Stimulated activated naive CD8-positive, alpha-beta T cell treated with anti-CD3 and anti-CD28 coated beads, Interleukin-15, Interleukin-2, amounts not matched to agents 100 ng/mL and 50 ng/mL, for 24 hours (primary cell): ENCODE data around the gene AGBL2.
"Not testable (repeated sequence)": the region's sequence is repeated elsewhere in the genome, so short reads cannot be mapped to it uniquely, and the experiment has no call there.

Experiments
- H3K27ac Mint-ChIP-seq: one replicate; pipeline ENCODE4 v1.8.0; 2021; ENCODE audit warnings: mild to moderate bottlenecking, mixed read lengths
- H3K27me3 Mint-ChIP-seq: one replicate; pipeline ENCODE4 v1.8.0; 2021; ENCODE audit warnings: mixed read lengths
- H3K36me3 Mint-ChIP-seq: one replicate; pipeline ENCODE4 v1.8.0; 2021; ENCODE audit warnings: low read depth, mixed read lengths
- H3K4me1 Mint-ChIP-seq: one replicate; pipeline ENCODE4 v1.8.0; 2021; ENCODE audit warnings: low read depth, mixed read lengths
- H3K4me3 Mint-ChIP-seq: one replicate; pipeline ENCODE4 v1.8.0; 2021; ENCODE audit warnings: mild to moderate bottlenecking, mixed read lengths
- H3K9me3 Mint-ChIP-seq: one replicate; pipeline ENCODE4 v1.8.0; 2021; ENCODE audit warnings: mixed read lengths

Gene AGBL2

GRCh38 chr11:47667135-47667534 lies 48.0 kb downstream of the AGBL2 start:
- Mint-ChIP-seq H3K4me1 (peaks cover 27% of the 10 kb centered on the region), H3K9me3 (no peaks in the 10 kb centered on the region), H3K4me3 (no peak overlapping the region), H3K36me3 (no peaks in the 10 kb centered on the region), H3K27ac (no peak overlapping the region), H3K27me3 (no peaks in the 10 kb centered on the region)

GRCh38 chr11:47664936-47665335 lies 50.2 kb downstream of the AGBL2 start:
- not testable (repeated sequence) for H3K27me3 Mint-ChIP-seq, H3K27ac Mint-ChIP-seq, H3K36me3 Mint-ChIP-seq, H3K4me3 Mint-ChIP-seq, H3K9me3 Mint-ChIP-seq
- peaks cover 27% of the 10 kb centered on the region for H3K4me1 Mint-ChIP-seq

GRCh38 chr11:47661245-47661644 lies 53.9 kb downstream of the AGBL2 start:
- no peaks in the 10 kb centered on the region for H3K27me3 Mint-ChIP-seq
- H3K27ac Mint-ChIP-seq = no peak overlapping the region
- no peak overlapping the region for H3K4me3 Mint-ChIP-seq
- no peaks in the 10 kb centered on the region for H3K36me3 Mint-ChIP-seq
- H3K9me3 Mint-ChIP-seq = no peaks in the 10 kb centered on the region
- peaks cover 21% of the 10 kb centered on the region for H3K4me1 Mint-ChIP-seq

- Mint-ChIP-seq H3K4me1 (peaks cover 13% of the 10 kb centered on the region), H3K27ac (no peak overlapping the region), H3K9me3 (no peaks in the 10 kb centered on the region), H3K36me3 (no peaks in the 10 kb centered on the region), H3K27me3 (no peaks in the 10 kb centered on the region), H3K4me3 (no peak overlapping the region)
These were observed 55.9 kb downstream of the AGBL2 start for GRCh38 chr11:47659276-47659675.

GRCh38 chr11:47656260-47656885 lies 58.8 kb downstream of the AGBL2 start:
- H3K36me3 Mint-ChIP-seq = no peaks in the 10 kb centered on the region
- H3K4me3 Mint-ChIP-seq = no peak overlapping the region
- H3K4me1 Mint-ChIP-seq = no peaks in the 10 kb centered on the region
- H3K9me3 Mint-ChIP-seq = peaks cover 7% of the 10 kb centered on the region
- H3K27me3 Mint-ChIP-seq = no peaks in the 10 kb centered on the region
- no peak overlapping the region for H3K27ac Mint-ChIP-seq

GRCh38 chr11:47651818-47652469 lies 63.2 kb downstream of the AGBL2 start:
- Mint-ChIP-seq H3K36me3 (no peaks in the 10 kb centered on the region), H3K27me3 (no peaks in the 10 kb centered on the region), H3K4me1 (no peaks in the 10 kb centered on the region), H3K27ac (no peak overlapping the region), H3K9me3 (peaks cover 7% of the 10 kb centered on the region), H3K4me3 (no peak overlapping the region)

GRCh38 chr11:47649276-47649675 lies 65.9 kb downstream of the AGBL2 start:
- no peaks in the 10 kb centered on the region for H3K27me3 Mint-ChIP-seq
- peaks cover 7% of the 10 kb centered on the region for H3K9me3 Mint-ChIP-seq
- H3K4me1 Mint-ChIP-seq = no peaks in the 10 kb centered on the region
- H3K36me3 Mint-ChIP-seq = no peaks in the 10 kb centered on the region
- no peak overlapping the region for H3K4me3 Mint-ChIP-seq
- H3K27ac Mint-ChIP-seq = no peak overlapping the region

GRCh38 chr11:47646019-47646418 lies 69.2 kb downstream of the AGBL2 start:
- Mint-ChIP-seq H3K27me3 (no peaks in the 10 kb centered on the region), H3K4me3 (no peak overlapping the region), H3K27ac (no peak overlapping the region), H3K36me3 (peaks cover 9% of the 10 kb centered on the region), H3K9me3 (no peaks in the 10 kb centered on the region), H3K4me1 (peaks cover 18% of the 10 kb centered on the region)

- H3K9me3 Mint-ChIP-seq = no peaks in the 10 kb centered on the region
- no peaks in the 10 kb centered on the region for H3K27me3 Mint-ChIP-seq
- no peak overlapping the region for H3K27ac Mint-ChIP-seq
- H3K4me1 Mint-ChIP-seq = peaks cover 23% of the 10 kb centered on the region
- H3K4me3 Mint-ChIP-seq = no peak overlapping the region
- H3K36me3 Mint-ChIP-seq = peaks cover 10% of the 10 kb centered on the region
These were observed 69.7 kb downstream of the AGBL2 start for GRCh38 chr11:47645500-47645899.

GRCh38 chr11:47642099-47642855 lies 72.9 kb downstream of the AGBL2 start, which contains the start of gene MTCH2:
MTCH2 (minus strand) TSS chr11:47642559; CDS start chr11:47642465, 94 bp downstream.
- Mint-ChIP-seq H3K4me1 (peaks cover 34% of the 10 kb centered on the region), H3K9me3 (no peaks in the 10 kb centered on the region), H3K27ac (peak within 1 kb of the TSS; percentile 95), H3K4me3 (peak within 1 kb of the TSS; percentile 97), H3K36me3 (peaks cover 29% of the 10 kb centered on the region), H3K27me3 (no peaks in the 10 kb centered on the region)

- Mint-ChIP-seq H3K27ac (peak overlapping the region; percentile 95), H3K36me3 (peaks cover 32% of the 10 kb centered on the region), H3K27me3 (no peaks in the 10 kb centered on the region), H3K4me3 (peak overlapping the region; percentile 97), H3K4me1 (peaks cover 34% of the 10 kb centered on the region), H3K9me3 (no peaks in the 10 kb centered on the region)
These were observed 73.5 kb downstream of the AGBL2 start for GRCh38 chr11:47641600-47642098.

- not testable (repeated sequence) for H3K27me3 Mint-ChIP-seq, H3K27ac Mint-ChIP-seq, H3K9me3 Mint-ChIP-seq
- H3K4me3 Mint-ChIP-seq = peak overlapping the region; percentile 97
- peaks cover 34% of the 10 kb centered on the region for H3K4me1 Mint-ChIP-seq
- H3K36me3 Mint-ChIP-seq = peaks cover 35% of the 10 kb centered on the region
These were observed 74.7 kb downstream of the AGBL2 start for GRCh38 chr11:47640506-47640905.

- H3K4me3 Mint-ChIP-seq, H3K9me3 Mint-ChIP-seq, H3K27ac Mint-ChIP-seq, H3K27me3 Mint-ChIP-seq: not testable (repeated sequence)
- Mint-ChIP-seq H3K4me1 (peaks cover 19% of the 10 kb centered on the region), H3K36me3 (peaks cover 56% of the 10 kb centered on the region)
These were observed 78.8 kb downstream of the AGBL2 start for GRCh38 chr11:47636331-47636730.

GRCh38 chr11:47631473-47631872 lies 83.7 kb downstream of the AGBL2 start:
- Mint-ChIP-seq H3K27me3 (no peaks in the 10 kb centered on the region), H3K4me1 (no peaks in the 10 kb centered on the region), H3K36me3 (peaks cover 68% of the 10 kb centered on the region), H3K9me3 (no peaks in the 10 kb centered on the region), H3K4me3 (no peak overlapping the region), H3K27ac (no peak overlapping the region)

- H3K4me1 Mint-ChIP-seq = no peaks in the 10 kb centered on the region
- no peak overlapping the region for H3K4me3 Mint-ChIP-seq
- no peaks in the 10 kb centered on the region for H3K9me3 Mint-ChIP-seq
- H3K27me3 Mint-ChIP-seq = no peaks in the 10 kb centered on the region
- no peak overlapping the region for H3K27ac Mint-ChIP-seq
- peaks cover 60% of the 10 kb centered on the region for H3K36me3 Mint-ChIP-seq
These were observed 87.1 kb downstream of the AGBL2 start for GRCh38 chr11:47628026-47628425.
